ENCODE results near the gene CRADD.
"Not testable (repeated sequence)": the region's sequence is repeated elsewhere in the genome, so short reads cannot be mapped to it uniquely, and the experiment has no call there.

GRCh38 chr12:93885973-93886532, 208.9 kb downstream of the CRADD start:
- TF ChIP-seq CTCF (IDR thresholded peaks at IDR 0.05; ENCODE audit: borderline replicate concordance, extremely low read depth, low read length, poor library complexity, severe bottlenecking); EZH2 (IDR thresholded peaks at IDR 0.05; ENCODE audit: borderline replicate concordance, low read depth, low read length, severe bottlenecking): not testable (repeated sequence)

Measured in DND-41 (cell line).